HepG2 (cell line): ENCODE measurements around the gene ADAMTS18. TPM values are rescaled to one million over a fixed set of nuclear protein-coding genes. Genes with fewer than 3 reads are reported as not detected.

Experiments used
- ATAC-seq: fragments of 200-7000 bp; cut with Tn5 transposase; 3 replicates; pipeline ENCODE4 v1.9.1; 2020; ENCODE audit warnings: mild to moderate bottlenecking, moderate library complexity
- BruUV-seq: library from RNA; stranded (reverse); fragments of 400-500 nt; replicated peaks from 2 replicates; lab custom pipeline; 2021; lab: Mats Ljungman, UMichigan
- CTCF ChIA-PET: fragments of 300-600 bp; formaldehyde crosslinking; extraction: SDS; loops from one replicate; lab custom pipeline; 2021; ENCODE audit warnings: low total read pairs, inconsistent platforms, low intra/inter-chr PET ratio; lab: Yijun Ruan, JAX
- POLR2A ChIA-PET: fragments of 350-600 bp; sonication (Branson Sonifier 250); formaldehyde crosslinking; loops from one replicate; lab custom pipeline; 2020; ENCODE audit warnings: antibody characterized with exemption, inconsistent platforms; lab: Yijun Ruan, JAX
- DNase-seq: peaks from one replicate; pipeline ENCODE4 v3.0.0-alpha.2; 2015; ENCODE audit warnings: low spot score
- FAIRE-seq: peaks from 3 replicates; lab custom pipeline; 2011; peaks lifted over from hg19 to GRCh38; lab: Jason Lieb, UNC
- H2AFZ ChIP-seq: one replicate; pipeline ENCODE4 v1.6.1; 2011; ENCODE audit warnings: low read length, inconsistent platforms
- H3K27ac ChIP-seq: fragments of 300-600 bp; 3 replicates; pipeline ENCODE4 v1.8.0; 2011; ENCODE audit warnings: mixed run types, mild to moderate bottlenecking, mixed read lengths, low read length, inconsistent platforms; ENCODE audit not compliant: insufficient read depth; ENCODE audit errors: extremely low read length
- H3K27me3 ChIP-seq, 2 experiments: fragments of 200-600 bp in 1 of 2; 2 replicates in 1 of 2; 3 replicates in 1 of 2; pipeline versions ENCODE4 v1.6.0 to v1.8.0; 2011; ENCODE audit warnings: low read length in 2 of 2, mild to moderate bottlenecking in 2 of 2, moderate library complexity in 2 of 2, inconsistent platforms in 1 of 2; ENCODE audit not compliant: insufficient read depth in 2 of 2, control insufficient read depth in 1 of 2
- H3K36me3 ChIP-seq, 2 experiments: fragments of 200-600 bp in 1 of 2; replicated peaks in 1 of 2; 2 replicates in 1 of 2; 3 replicates in 1 of 2; pipeline versions ENCODE4 v1.5.1 to v1.8.0; 2011; ENCODE audit warnings: low read length in 2 of 2, inconsistent platforms in 1 of 2; ENCODE audit not compliant: insufficient read depth in 2 of 2, control insufficient read depth in 1 of 2
- H3K4me1 ChIP-seq: 2 replicates; pipeline ENCODE4 v1.5.1; 2012; ENCODE audit warnings: low read length, inconsistent platforms; ENCODE audit not compliant: insufficient read depth
- H3K4me2 ChIP-seq: 2 replicates; pipeline ENCODE4 v1.6.0; 2011; ENCODE audit warnings: low read depth, low read length, inconsistent platforms
- H3K4me3 ChIP-seq, 3 experiments: fragments of 200-600 bp in 1 of 3; sonication (generic), shearing (Covaris generic) in 1 of 3; replicated peaks in 1 of 3; 2 replicates each; pipeline ENCODE4 v1.5.1; 2011 to 2016; ENCODE audit warnings: low read length in 3 of 3, inconsistent platforms in 2 of 3, low read depth in 2 of 3, mild to moderate bottlenecking in 2 of 3, control low read depth in 1 of 3, mixed read lengths in 1 of 3; ENCODE audit not compliant: insufficient read depth in 1 of 3
- H3K79me2 ChIP-seq: one replicate; pipeline ENCODE4 v1.6.1; 2011; ENCODE audit warnings: low read length, inconsistent platforms; ENCODE audit not compliant: insufficient read depth
- H3K9ac ChIP-seq: 2 replicates; pipeline ENCODE4 v1.6.0; 2011; ENCODE audit warnings: mild to moderate bottlenecking, low read depth, low read length, inconsistent platforms; ENCODE audit not compliant: insufficient read depth
- H3K9me3 ChIP-seq: 2 replicates; pipeline ENCODE4 v1.5.1; 2012; ENCODE audit warnings: mild to moderate bottlenecking, low read length
- H4K20me1 ChIP-seq: 2 replicates; pipeline ENCODE4 v1.6.0; 2011; ENCODE audit warnings: inconsistent platforms, mild to moderate bottlenecking, low read length, moderate library complexity; ENCODE audit not compliant: insufficient read depth
- CBX5 ChIP-seq: sonication (generic); formaldehyde crosslinking; IDR thresholded peaks from 2 replicates; pipeline ENCODE4 v1.4.0; 2020; ENCODE audit warnings: missing genetic modification reagents, borderline replicate concordance
- ERF ChIP-seq: IDR thresholded peaks from 2 replicates; pipeline ENCODE4 v1.6.1; 2018; ENCODE audit warnings: missing biosample characterization, missing genetic modification reagents
- HMGXB4 ChIP-seq, 2 experiments: sonication (generic) in 1 of 2; formaldehyde crosslinking in 1 of 2; IDR thresholded peaks; 2 replicates each; pipeline versions ENCODE4 v1.4.0 to v1.6.1; 2018 to 2020; ENCODE audit warnings: missing genetic modification reagents in 2 of 2, borderline replicate concordance in 1 of 2, low read depth in 1 of 2, mild to moderate bottlenecking in 1 of 2, missing biosample characterization in 1 of 2
- HOMEZ ChIP-seq: IDR thresholded peaks from 2 replicates; pipeline ENCODE4 v1.6.1; 2016; ENCODE audit warnings: low read depth
- MYC ChIP-seq: sonication (generic); formaldehyde crosslinking; IDR thresholded peaks from 2 replicates; pipeline ENCODE4 v1.9.0; 2021; ENCODE audit warnings: missing genetic modification reagents, borderline replicate concordance
- PAXIP1 ChIP-seq: sonication (generic); formaldehyde crosslinking; conservative IDR thresholded peaks from 2 replicates; pipeline ENCODE4 v1.4.0; 2020; ENCODE audit warnings: mild to moderate bottlenecking, missing genetic modification reagents, moderate library complexity
- PRDM15 ChIP-seq: sonication (generic); formaldehyde crosslinking; IDR thresholded peaks from 2 replicates; pipeline ENCODE4 v1.4.0; 2020; ENCODE audit warnings: missing genetic modification reagents
- REL ChIP-seq: sonication (generic); formaldehyde crosslinking; conservative IDR thresholded peaks from 2 replicates; pipeline ENCODE4 v1.8.0; 2022; ENCODE audit warnings: mild to moderate bottlenecking, missing genetic modification reagents, moderate library complexity
- TCF7L2 ChIP-seq: IDR thresholded peaks from 2 replicates; pipeline ENCODE4 v1.6.1; 2011; ENCODE audit warnings: mild to moderate bottlenecking, low read depth, low read length, moderate library complexity
- ZMYM2 ChIP-seq: sonication (generic); formaldehyde crosslinking; IDR thresholded peaks from 2 replicates; pipeline ENCODE4 v1.8.0; 2022; ENCODE audit warnings: mild to moderate bottlenecking, missing genetic modification reagents
- ZNF512 ChIP-seq: sonication (generic); formaldehyde crosslinking; IDR thresholded peaks from 2 replicates; pipeline ENCODE4 v1.4.0; 2020; ENCODE audit warnings: mild to moderate bottlenecking, missing genetic modification reagents
- WGBS: methylation state at CpG from one replicate; pipeline ENCODE4 v1.1.6; 2017; ENCODE audit warnings: low lambda C conversion rate; 5-methylcytosine and 5-hydroxymethylcytosine counted together
- in situ Hi-C: cut with HindIII; loops from 2 replicates; pipeline ENCODE4 v1.10.0; 2017; ENCODE audit warnings: low pct_unique_long_range_greater_than_20kb; ENCODE audit not compliant: extremely low pct_ligation_motif_present
- intact Hi-C: fragments of 100-400 bp; cut with micrococcal nuclease; formaldehyde crosslinking; loops from one replicate; pipeline ENCODE4 v1.10.0; 2022; ENCODE audit not compliant: unreplicated experiment
- polyA plus RNA-seq, 8 experiments: library from polyadenylated mRNA; depleted of rRNA in 3 of 8; stranded (reverse) in 7 of 8; unstranded in 1 of 8; fragments of >200 nt; fragmentation: Illumina TruSeq in 4 of 8; extraction: Trizol in 4 of 8; gene quantifications; 2 replicates each; pipeline versions ENCODE4 v1.2.1 to v1.2.3, GENCODE V29; 2011 to 2016; ENCODE audit warnings: low read depth in 4 of 8, missing spikeins in 1 of 8, mixed read lengths in 1 of 8; ENCODE audit not compliant: insufficient read depth in 1 of 8
- total RNA-seq, 5 experiments: library from RNA; depleted of rRNA; stranded (reverse); fragments of >200 nt; fragmentation: Illumina TruSeq; extraction: Trizol; gene quantifications; 2 replicates each; pipeline ENCODE4 v1.2.3, GENCODE V29; 2016; ENCODE audit warnings: low read depth in 1 of 5

ADAMTS18 gene
- total and polyA plus RNA-seq, 2 of the 13 experiments (the other 11 are each of a cell fraction or from before 2014, with no cell fraction given) = 0.01 TPM; not detected in 1

- Histone ChIP-seq H4K20me1 (no peaks in the 10 kb centered on the region), H2AFZ (no peak overlapping the region), H3K27me3 (peaks cover 0 to 5% of the 10 kb centered on the region in 2 experiments; a peak in 1 of 5 replicates), H3K4me1 (no peaks in the 10 kb centered on the region), H3K27ac (no peak overlapping the region), H3K9ac (no peak overlapping the region), H3K79me2 (no peaks in the 10 kb centered on the region), H3K4me3 (no peak overlapping the region), H3K9me3 (no peaks in the 10 kb centered on the region), H3K4me2 (no peak overlapping the region), H3K36me3 (no peaks in the 10 kb centered on the region)
- in situ Hi-C loops (no loop called here), intact Hi-C loops (no loop called here)
- ChIA-PET POLR2A (no interaction called here), CTCF (no interaction called here)
- FAIRE-seq = no peak
- 2% methylated on average over 3 of the region's 3 CpGs for WGBS
- BruUV-seq = no TSS peak
- ATAC-seq = no peak
- no peak for DNase-seq
- TF ChIP-seq ZNF512 (CRISPR knock-in tag) (no peak), REL (no peak), HOMEZ (CRISPR knock-in tag) (no peak), CBX5 (CRISPR knock-in tag) (no peak), PAXIP1 (CRISPR knock-in tag) (no peak), HMGXB4 (CRISPR knock-in tag; IDR thresholded peaks at IDR 0.05; ENCODE audit: borderline replicate concordance in 1 of 2, low read depth in 1 of 2) (no peak), ZMYM2 (CRISPR knock-in tag) (no peak), TCF7L2 (no peak), PRDM15 (CRISPR knock-in tag) (no peak), MYC (CRISPR knock-in tag) (no peak), ERF (CRISPR knock-in tag) (no peak)
Observed at GRCh38 chr16:77396461-77396860, 38.4 kb downstream of the ADAMTS18 start.
